ENCODE results near the gene PIEZO1.

DNA sequence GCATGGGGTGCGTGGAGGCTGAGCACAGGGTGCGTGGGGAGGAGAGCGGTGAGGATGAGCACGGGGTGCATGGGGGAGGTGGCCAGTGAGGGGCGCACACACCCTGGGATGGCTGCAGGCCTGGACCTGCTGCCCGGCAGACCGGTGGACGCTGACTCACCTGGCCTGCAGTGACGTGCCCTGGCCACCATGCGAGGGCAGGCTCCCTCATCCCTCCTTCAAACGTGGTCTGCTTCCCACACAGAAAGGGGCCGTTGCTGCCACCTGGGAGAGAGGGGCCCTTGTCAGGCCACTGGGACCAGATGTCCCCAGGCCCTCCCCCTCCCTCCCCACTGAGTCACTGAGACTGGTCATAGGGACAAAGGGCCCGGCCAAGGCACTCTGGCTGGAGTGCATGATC is 46.8 kb upstream of the PIEZO1 start:
- TF ChIP-seq, protein P1, sequence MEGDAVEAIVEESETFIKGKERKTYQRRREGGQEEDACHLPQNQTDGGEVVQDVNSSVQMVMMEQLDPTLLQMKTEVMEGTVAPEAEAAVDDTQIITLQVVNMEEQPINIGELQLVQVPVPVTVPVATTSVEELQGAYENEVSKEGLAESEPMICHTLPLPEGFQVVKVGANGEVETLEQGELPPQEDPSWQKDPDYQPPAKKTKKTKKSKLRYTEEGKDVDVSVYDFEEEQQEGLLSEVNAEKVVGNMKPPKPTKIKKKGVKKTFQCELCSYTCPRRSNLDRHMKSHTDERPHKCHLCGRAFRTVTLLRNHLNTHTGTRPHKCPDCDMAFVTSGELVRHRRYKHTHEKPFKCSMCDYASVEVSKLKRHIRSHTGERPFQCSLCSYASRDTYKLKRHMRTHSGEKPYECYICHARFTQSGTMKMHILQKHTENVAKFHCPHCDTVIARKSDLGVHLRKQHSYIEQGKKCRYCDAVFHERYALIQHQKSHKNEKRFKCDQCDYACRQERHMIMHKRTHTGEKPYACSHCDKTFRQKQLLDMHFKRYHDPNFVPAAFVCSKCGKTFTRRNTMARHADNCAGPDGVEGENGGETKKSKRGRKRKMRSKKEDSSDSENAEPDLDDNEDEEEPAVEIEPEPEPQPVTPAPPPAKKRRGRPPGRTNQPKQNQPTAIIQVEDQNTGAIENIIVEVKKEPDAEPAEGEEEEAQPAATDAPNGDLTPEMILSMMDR (conservative IDR thresholded peaks at IDR 0.05 in 1 of 2, IDR thresholded peaks at IDR 0.05 in 1 of 2; ENCODE audit: low read depth in 1 of 2, low read length in 2 of 2) = no peak
- no peak for TF ChIP-seq EZH2 (IDR thresholded peaks at IDR 0.05; ENCODE audit: low read length, missing control alignments)

Data from fibroblast of lung (primary cell).